ENCODE results near the gene MIPOL1. TPM values are rescaled to one million over a fixed set of nuclear protein-coding genes. Genes with fewer than 3 reads are reported as not detected.

Gene MIPOL1
- total and polyA plus RNA-seq, 8 donors: 2.4 to 9.0 (median 6.4) TPM

- WGBS, 2 donors: 86 to 91% methylated on average over 4 of the region's 4 CpGs
- Histone ChIP-seq H3K27ac (no peak overlapping the region), H3K9me3 (no peaks in the 10 kb centered on the region), H3K36me3 (no peaks in the 10 kb centered on the region), H3K27me3 (no peaks in the 10 kb centered on the region), H3K4me1 (no peaks in the 10 kb centered on the region), H3K4me3 (no peak overlapping the region)
- no peak for FAIRE-seq
- intact Hi-C loops (cut with DNase I): no loop called here
- no peak for ATAC-seq
- no peak for DNase-seq
- TF ChIP-seq CTCF (IDR thresholded peaks at IDR 0.05): no peak
These were observed 142.6 kb downstream of the MIPOL1 start for GRCh38 chr14:37340353-37340752.

GRCh38 chr14:37343307-37344094 is 145.8 kb downstream of the MIPOL1 start:
- no peak for TF ChIP-seq CTCF (IDR thresholded peaks at IDR 0.05)
- 52 to 54% methylated on average over 3 of the region's 3 CpGs for WGBS, 2 donors
- no peaks in the 10 kb centered on the region for H3K36me3 ChIP-seq
- DNase-seq: no peak
- H3K4me3 ChIP-seq: no peak overlapping the region
- no peaks in the 10 kb centered on the region for H3K9me3 ChIP-seq
- H3K27me3 ChIP-seq: no peaks in the 10 kb centered on the region
- intact Hi-C loops (cut with DNase I): no loop called here
- H3K27ac ChIP-seq: no peak overlapping the region
- no peak for ATAC-seq
- peak; percentile 67 for FAIRE-seq
- no peaks in the 10 kb centered on the region for H3K4me1 ChIP-seq

GRCh38 chr14:37363661-37364060 is 165.9 kb downstream of the MIPOL1 start:
- TF ChIP-seq CTCF (IDR thresholded peaks at IDR 0.05): no peak
- Histone ChIP-seq H3K36me3 (no peaks in the 10 kb centered on the region), H3K4me1 (no peaks in the 10 kb centered on the region), H3K27ac (no peak overlapping the region), H3K27me3 (no peaks in the 10 kb centered on the region), H3K9me3 (no peaks in the 10 kb centered on the region), H3K4me3 (no peak overlapping the region)
- 95 to 97% methylated on average over 9 of the region's 9 CpGs for WGBS, 2 donors
- ATAC-seq (no peak), FAIRE-seq (no peak), DNase-seq (no peak)
- intact Hi-C loops (cut with DNase I): no loop called here

GRCh38 chr14:37369425-37369824 is 171.7 kb downstream of the MIPOL1 start:
- TF ChIP-seq CTCF (IDR thresholded peaks at IDR 0.05): no peak
- H3K4me3 ChIP-seq: no peak overlapping the region
- 27% methylated on average over 5 of the region's 5 CpGs for WGBS, 2 donors
- ATAC-seq: peak in 1 of 4 donors; percentile 12
- H3K36me3 ChIP-seq: no peaks in the 10 kb centered on the region
- H3K27ac ChIP-seq: no peak overlapping the region
- no peak for FAIRE-seq
- H3K27me3 ChIP-seq: no peaks in the 10 kb centered on the region
- no peak for DNase-seq
- no peaks in the 10 kb centered on the region for H3K9me3 ChIP-seq
- intact Hi-C loops (cut with DNase I): no loop called here
- no peaks in the 10 kb centered on the region for H3K4me1 ChIP-seq

DNA sequence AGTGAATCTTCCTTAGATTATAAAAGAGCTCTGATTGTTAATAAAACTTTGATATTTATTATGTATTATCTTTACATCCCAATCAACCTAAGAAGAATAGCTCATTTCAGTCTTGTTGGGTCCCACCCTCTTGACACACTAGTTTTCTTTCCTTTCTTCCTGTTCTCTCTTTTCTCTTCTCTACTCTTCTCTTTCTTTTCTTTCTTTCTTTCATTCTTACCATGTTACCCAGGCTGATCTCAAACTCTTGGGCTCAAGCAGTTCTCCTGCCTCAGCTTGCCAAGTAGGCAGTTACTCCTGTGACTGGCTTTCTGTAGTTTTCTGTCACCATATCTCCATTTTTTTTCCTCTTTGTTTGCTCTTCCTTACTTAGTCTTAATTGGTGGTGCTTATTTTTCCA is 177.8 kb downstream of the MIPOL1 start:
- no peaks in the 10 kb centered on the region for H3K4me1 ChIP-seq
- intact Hi-C loops (cut with DNase I): no loop called here
- DNase-seq (no peak), FAIRE-seq (no peak), ATAC-seq (no peak)
- H3K4me3 ChIP-seq: no peak overlapping the region
- no peak overlapping the region for H3K27ac ChIP-seq
- no peaks in the 10 kb centered on the region for H3K27me3 ChIP-seq
- no peak for TF ChIP-seq CTCF (IDR thresholded peaks at IDR 0.05)
- H3K36me3 ChIP-seq: no peaks in the 10 kb centered on the region
- H3K9me3 ChIP-seq: no peaks in the 10 kb centered on the region
